GM12874 (cell line): ENCODE measurements around the gene KRT83.

Experiments
- CTCF ChIP-seq: IDR thresholded peaks from 2 replicates; pipeline ENCODE4 v1.5.1; 2011; ENCODE audit warnings: low read depth, mild to moderate bottlenecking, control low read depth, low read length, moderate library complexity; ENCODE audit not compliant: insufficient read depth

KRT83 gene

GRCh38 chr12:52320784-52321400 is at the start of gene KRT83:
Gene KRT83 (minus strand): TSS chr12:52321398. CDS start chr12:52321335, 63 bp downstream.
- TF ChIP-seq CTCF: no peak

GRCh38 chr12:52369809-52370208 is 48.6 kb upstream of the KRT83 start:
- TF ChIP-seq CTCF: no peak

- no peak for TF ChIP-seq CTCF
Measured at GRCh38 chr12:52369211-52369610, 48.0 kb upstream of the KRT83 start.

GRCh38 chr12:52368508-52368907 is 47.3 kb upstream of the KRT83 start:
- TF ChIP-seq CTCF: no peak

GRCh38 chr12:52367876-52368275 is 46.7 kb upstream of the KRT83 start:
- TF ChIP-seq CTCF: no peak

- TF ChIP-seq CTCF: no peak
Measured at GRCh38 chr12:52366738-52367485, 45.7 kb upstream of the KRT83 start, which contains the start of gene KRT85. Gene KRT85 (minus strand): TSS chr12:52367481. CDS start chr12:52367405, 76 bp downstream.

- no peak for TF ChIP-seq CTCF
Measured at GRCh38 chr12:52364901-52365489, 43.8 kb upstream of the KRT83 start.
